GM12892 (cell line): ENCODE results near the gene C1orf226.

Experiments used
- DNase-seq: peaks from one replicate; pipeline ENCODE4 v3.0.0; 2011; ENCODE audit not compliant: insufficient read length
- FAIRE-seq: peaks from 2 replicates; lab custom pipeline; 2011; peaks lifted over from hg19 to GRCh38; lab: Jason Lieb, UNC
- POLR2A ChIP-seq: IDR thresholded peaks from 2 replicates; pipeline ENCODE4 v1.6.1; 2011; ENCODE audit warnings: low read depth, low read length, control low read depth
- POLR2AphosphoS5 ChIP-seq: IDR thresholded peaks from 2 replicates; pipeline ENCODE4 v1.6.1; 2011; ENCODE audit warnings: low read depth, low read length, control low read depth
- TAF1 ChIP-seq: IDR thresholded peaks from 2 replicates; pipeline ENCODE4 v1.6.1; 2011; ENCODE audit warnings: low read depth, mild to moderate bottlenecking, control low read depth, low read length, borderline replicate concordance

Gene C1orf226

DNA sequence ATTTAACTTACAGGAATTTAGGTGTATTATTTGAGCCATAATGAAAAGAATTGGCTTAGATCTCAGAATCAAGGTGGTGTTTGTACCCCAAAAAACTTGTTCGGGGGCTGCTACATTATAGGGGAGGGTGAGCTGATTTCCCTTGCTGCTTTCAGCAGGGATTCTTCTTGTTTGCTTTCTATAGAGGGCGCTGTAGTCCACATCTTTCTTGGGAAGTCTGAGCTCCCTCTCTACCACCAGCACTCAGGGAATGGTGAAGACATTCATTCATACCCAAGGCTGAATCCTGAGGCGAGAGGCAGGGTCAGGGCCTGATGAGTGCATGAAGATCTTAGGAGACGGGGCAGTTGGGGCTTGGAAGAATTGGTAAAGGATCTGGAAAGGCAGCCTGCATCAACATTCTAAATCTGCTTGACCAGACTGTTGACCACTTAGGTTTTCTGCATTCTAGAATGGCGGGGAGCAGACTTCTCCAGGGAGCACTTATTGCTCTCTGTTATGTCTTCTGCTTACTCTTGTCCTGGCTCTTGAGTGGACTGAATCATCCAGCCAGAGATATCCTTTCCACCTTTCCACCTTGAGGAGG is 23.8 kb upstream of the C1orf226 start:
- DNase-seq (no peak), FAIRE-seq (no peak)
- TF ChIP-seq POLR2AphosphoS5 (no peak), POLR2A (no peak), TAF1 (no peak)

DNA sequence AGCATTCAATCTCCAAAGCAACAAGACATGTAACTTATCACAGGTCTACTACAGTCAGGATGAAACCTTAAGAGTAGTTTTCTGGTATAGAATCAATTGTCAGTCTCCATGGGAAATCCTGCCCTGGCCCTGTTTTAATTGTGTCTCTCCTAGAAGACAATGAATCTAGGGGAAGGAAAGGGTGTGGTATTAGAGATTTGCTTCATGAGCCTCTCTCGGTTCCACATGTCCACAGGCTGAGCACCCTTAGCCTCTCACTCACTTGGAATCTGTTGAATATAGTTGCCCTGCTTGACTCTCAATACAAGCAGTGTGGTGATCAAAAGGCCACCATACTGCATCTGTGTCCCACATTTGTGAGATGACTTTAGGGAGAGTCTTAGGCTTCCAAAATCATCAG is 22.6 kb upstream of the C1orf226 start:
- TF ChIP-seq TAF1 (no peak), POLR2AphosphoS5 (no peak), POLR2A (no peak)
- DNase-seq, result no peak
- no peak for FAIRE-seq

DNA sequence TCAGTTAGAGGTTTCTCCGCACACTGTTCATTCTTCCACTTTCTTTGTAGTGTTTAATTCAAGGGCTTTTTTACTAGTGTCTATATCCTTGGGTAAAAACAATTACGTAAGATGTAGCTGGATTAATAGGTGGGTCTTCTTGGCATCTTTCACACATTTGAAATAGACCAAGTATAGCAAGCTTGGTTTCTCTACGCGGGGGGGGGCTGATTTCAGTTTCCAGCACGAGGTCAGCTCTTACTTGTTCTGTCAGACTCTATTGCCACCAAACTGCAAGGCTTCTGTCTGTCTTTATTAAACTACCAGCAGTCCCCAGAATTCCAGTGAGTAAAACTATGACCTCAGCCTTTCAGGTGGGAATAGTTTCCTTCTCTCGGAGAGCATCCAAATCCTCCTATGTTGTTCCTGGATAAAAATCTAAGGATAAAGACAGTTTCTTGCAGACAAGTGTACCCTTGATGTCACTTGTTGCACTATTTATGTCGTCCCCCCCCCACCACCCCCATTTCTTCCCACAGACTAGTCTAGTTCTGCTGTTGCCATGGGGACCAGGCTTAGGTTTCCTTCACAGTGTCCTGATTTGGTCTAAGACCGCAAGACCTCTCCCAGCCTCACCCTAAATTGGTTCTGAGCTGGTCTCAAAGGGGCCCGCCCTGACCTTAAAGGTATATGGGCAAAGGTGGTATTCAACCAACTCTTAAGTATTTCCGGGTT is 21.8 kb upstream of the C1orf226 start:
- TF ChIP-seq POLR2A, result no peak
- no peak for TF ChIP-seq POLR2AphosphoS5
- no peak for TF ChIP-seq TAF1
- FAIRE-seq, result no peak
- DNase-seq, result no peak

- no peak for FAIRE-seq
- TF ChIP-seq POLR2A (no peak), TAF1 (no peak), POLR2AphosphoS5 (no peak)
- no peak for DNase-seq
These were observed 21.2 kb upstream of the C1orf226 start for GRCh38 chr1:162360237-162360873.

DNA sequence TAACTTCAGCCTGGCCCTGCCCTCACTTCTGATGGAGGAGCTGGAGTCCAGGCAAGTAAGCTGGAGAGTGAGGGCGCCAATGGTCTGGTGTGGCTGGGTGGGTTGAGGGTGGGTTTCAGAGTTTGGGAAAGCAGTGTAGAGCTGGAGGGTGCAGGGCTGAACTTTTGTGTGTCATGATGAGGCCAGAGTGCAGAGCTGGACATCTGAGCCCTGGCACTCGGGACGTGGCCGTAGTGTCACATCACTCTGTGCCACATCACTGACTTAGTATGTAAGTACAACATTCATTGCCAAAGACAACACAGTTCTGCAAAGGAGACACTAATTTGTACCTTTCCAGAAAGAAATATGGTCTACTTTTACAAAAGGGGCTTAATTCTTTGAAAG is 20.7 kb upstream of the C1orf226 start:
- DNase-seq (no peak), FAIRE-seq (no peak)
- TF ChIP-seq POLR2AphosphoS5 (no peak), TAF1 (no peak), POLR2A (no peak)

GRCh38 chr1:162361349-162361748 is 20.2 kb upstream of the C1orf226 start:
- FAIRE-seq (no peak), DNase-seq (no peak)
- no peak for TF ChIP-seq POLR2A
- no peak for TF ChIP-seq TAF1
- TF ChIP-seq POLR2AphosphoS5, result no peak

DNA sequence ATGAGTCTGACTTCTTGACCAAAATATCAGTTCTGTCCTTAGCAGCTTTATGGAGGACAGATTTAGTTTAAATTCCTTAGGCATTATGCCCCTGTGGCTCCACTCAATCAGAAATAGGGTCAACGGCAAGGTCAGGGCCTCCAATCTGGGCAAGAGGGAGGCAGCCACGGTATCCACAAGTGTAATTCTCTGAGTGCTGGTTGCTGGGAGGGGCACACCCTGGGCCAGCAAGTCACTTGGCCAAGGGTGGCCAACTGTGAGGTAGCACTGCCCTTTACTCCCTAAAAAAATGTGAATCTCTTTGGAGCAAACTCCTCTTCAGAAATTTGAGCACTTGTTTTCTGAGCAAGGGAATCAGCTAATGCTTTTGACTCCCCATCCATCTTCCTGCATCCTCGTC is 17.7 kb upstream of the C1orf226 start:
- no peak for FAIRE-seq
- TF ChIP-seq POLR2AphosphoS5 (no peak), POLR2A (no peak), TAF1 (no peak)

DNA sequence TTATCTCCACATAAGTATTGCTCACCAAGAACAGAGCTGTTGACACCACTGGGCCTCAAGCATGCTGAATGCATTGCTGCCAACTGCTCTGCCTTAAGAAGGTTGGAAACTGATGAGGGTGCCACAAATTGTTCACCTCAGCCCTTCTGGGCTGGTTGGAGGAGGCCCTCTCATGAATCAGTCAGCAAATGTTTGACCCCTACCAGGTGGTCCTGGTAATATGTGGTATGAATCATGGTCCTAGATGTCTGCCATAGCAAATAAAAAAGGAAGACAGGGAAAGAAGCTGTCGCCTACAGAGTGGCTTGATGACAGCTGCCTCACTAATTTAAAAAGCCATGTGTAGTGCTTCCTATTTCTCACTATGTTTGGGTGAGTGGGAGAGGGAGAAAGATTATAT is 17.0 kb upstream of the C1orf226 start:
- FAIRE-seq (no peak), DNase-seq (no peak)
- TF ChIP-seq POLR2A, result no peak
- TF ChIP-seq POLR2AphosphoS5, result no peak
- TF ChIP-seq TAF1, result no peak

More for the DNA sequence above, 17.7 kb upstream of the C1orf226 start:
- no peak for DNase-seq

DNA sequence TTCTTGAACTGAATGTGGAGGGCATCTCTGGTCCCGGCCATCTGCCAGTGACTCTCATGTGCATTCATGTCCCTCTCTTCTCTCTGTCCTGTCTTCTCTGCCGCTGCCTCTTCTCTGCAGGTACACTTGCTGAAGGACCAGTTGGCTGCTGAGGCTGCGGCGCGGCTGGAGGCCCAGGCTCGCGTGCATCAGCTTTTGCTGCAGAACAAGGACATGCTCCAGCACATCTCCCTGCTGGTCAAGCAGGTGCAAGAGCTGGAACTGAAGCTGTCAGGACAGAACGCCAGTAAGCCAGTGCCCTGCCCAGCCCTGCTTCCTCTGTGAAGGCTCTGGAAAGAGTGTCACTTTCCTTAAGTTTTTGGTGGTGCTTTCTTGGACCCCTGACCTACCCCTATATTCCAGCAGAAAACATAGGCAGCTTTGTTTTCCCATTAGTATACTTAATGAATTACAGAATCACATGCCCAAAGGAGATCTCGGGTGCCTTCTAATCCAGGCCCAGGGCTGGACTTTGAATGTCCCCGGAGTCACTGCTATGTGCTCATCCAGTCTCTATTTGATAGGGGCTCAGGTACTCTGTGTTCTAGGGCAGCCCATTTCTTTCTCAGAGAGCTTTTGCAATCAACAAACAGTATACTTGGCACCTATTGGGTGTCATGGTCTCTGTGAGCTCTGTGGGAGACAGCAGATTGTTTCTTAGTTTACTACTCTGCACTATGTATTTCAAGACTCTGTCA is 16.1 kb upstream of the C1orf226 start:
- no peak for FAIRE-seq
- TF ChIP-seq POLR2AphosphoS5 (no peak), POLR2A (no peak), TAF1 (no peak)
- DNase-seq, result no peak

GRCh38 chr1:162366149-162366548 is 15.4 kb upstream of the C1orf226 start:
- TF ChIP-seq POLR2AphosphoS5 (no peak), POLR2A (no peak), TAF1 (no peak)
- no peak for FAIRE-seq
- no peak for DNase-seq

- no peak for TF ChIP-seq POLR2A
- TF ChIP-seq POLR2AphosphoS5, result no peak
- no peak for TF ChIP-seq TAF1
- FAIRE-seq, result no peak
- no peak for DNase-seq
These were observed 14.9 kb upstream of the C1orf226 start for GRCh38 chr1:162366671-162367070.

DNA sequence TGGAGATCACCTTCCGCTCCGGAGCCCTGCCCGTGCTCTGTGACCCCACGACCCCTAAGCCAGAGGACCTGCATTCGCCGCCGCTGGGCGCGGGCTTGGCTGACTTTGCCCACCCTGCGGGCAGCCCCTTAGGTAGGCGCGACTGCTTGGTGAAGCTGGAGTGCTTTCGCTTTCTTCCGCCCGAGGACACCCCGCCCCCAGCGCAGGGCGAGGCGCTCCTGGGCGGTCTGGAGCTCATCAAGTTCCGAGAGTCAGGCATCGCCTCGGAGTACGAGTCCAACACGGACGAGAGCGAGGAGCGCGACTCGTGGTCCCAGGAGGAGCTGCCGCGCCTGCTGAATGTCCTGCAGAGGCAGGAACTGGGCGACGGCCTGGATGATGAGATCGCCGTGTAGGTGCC is 14.5 kb upstream of the C1orf226 start:
- DNase-seq (no peak), FAIRE-seq (no peak)
- TF ChIP-seq TAF1 (no peak), POLR2AphosphoS5 (no peak), POLR2A (no peak)
